Astrocyte (in vitro differentiated cells and primary cell): ENCODE measurements around the gene CDCA7. TPM values are rescaled to one million over a fixed set of nuclear protein-coding genes. Genes with fewer than 3 reads are reported as not detected.

Source experiments
- DNase-seq: peaks from one replicate; pipeline ENCODE4 v3.0.0-alpha.2; 2010; ENCODE audit warnings: low read depth
- FAIRE-seq: peaks from 2 replicates; lab custom pipeline; 2011; peaks lifted over from hg19 to GRCh38; lab: Jason Lieb, UNC
- H2AFZ ChIP-seq: 2 replicates; pipeline ENCODE4 v1.6.0; 2012; ENCODE audit warnings: low read depth, low read length, inconsistent platforms
- H3K27ac ChIP-seq: 2 replicates; pipeline ENCODE4 v1.5.1; 2011; ENCODE audit warnings: low read depth, low read length, inconsistent platforms
- H3K27me3 ChIP-seq: 2 replicates; pipeline ENCODE4 v1.6.0; 2011; ENCODE audit warnings: low read length, inconsistent platforms; ENCODE audit not compliant: insufficient read depth
- H3K36me3 ChIP-seq: 2 replicates; pipeline ENCODE4 v1.5.1; 2011; ENCODE audit warnings: low read length, inconsistent platforms; ENCODE audit not compliant: insufficient read depth
- H3K4me1 ChIP-seq: 2 replicates; pipeline ENCODE4 v1.5.1; 2011; ENCODE audit warnings: low read length, inconsistent platforms; ENCODE audit not compliant: insufficient read depth
- H3K4me2 ChIP-seq: 2 replicates; pipeline ENCODE4 v1.6.0; 2012; ENCODE audit warnings: low read length, inconsistent platforms
- H3K4me3 ChIP-seq: 2 replicates; pipeline ENCODE4 v1.5.1; 2011; ENCODE audit warnings: low read depth, mild to moderate bottlenecking, low read length, inconsistent platforms; ENCODE audit not compliant: insufficient read depth
- H3K79me2 ChIP-seq: 2 replicates; pipeline ENCODE4 v1.6.0; 2012; ENCODE audit warnings: mild to moderate bottlenecking, low read length, inconsistent platforms; ENCODE audit not compliant: insufficient read depth
- H3K9ac ChIP-seq: 2 replicates; pipeline ENCODE4 v1.6.0; 2012; ENCODE audit warnings: mild to moderate bottlenecking, low read length, inconsistent platforms
- H3K9me3 ChIP-seq: 2 replicates; pipeline ENCODE4 v1.5.1; 2012; ENCODE audit warnings: low read depth, mild to moderate bottlenecking, low read length, inconsistent platforms; ENCODE audit not compliant: insufficient read depth
- H4K20me1 ChIP-seq: 2 replicates; pipeline ENCODE4 v1.6.0; 2012; ENCODE audit warnings: low read length, inconsistent platforms; ENCODE audit not compliant: insufficient read depth
- H3K27ac Mint-ChIP-seq: one replicate; pipeline ENCODE4 v1.8.0; 2021; ENCODE audit warnings: mild to moderate bottlenecking, mixed read lengths; ENCODE audit not compliant: unreplicated experiment
- H3K27me3 Mint-ChIP-seq: one replicate; pipeline ENCODE4 v1.8.0; 2021; ENCODE audit warnings: low read depth, mixed read lengths; ENCODE audit not compliant: unreplicated experiment
- H3K36me3 Mint-ChIP-seq: one replicate; pipeline ENCODE4 v1.8.0; 2021; ENCODE audit warnings: low read depth, mixed read lengths; ENCODE audit not compliant: unreplicated experiment
- H3K4me1 Mint-ChIP-seq: one replicate; pipeline ENCODE4 v1.8.0; 2021; ENCODE audit warnings: low read depth, mixed read lengths; ENCODE audit not compliant: unreplicated experiment
- H3K4me3 Mint-ChIP-seq: one replicate; pipeline ENCODE4 v1.8.0; 2021; ENCODE audit warnings: mild to moderate bottlenecking, moderate library complexity, mixed read lengths; ENCODE audit not compliant: unreplicated experiment
- H3K9me3 Mint-ChIP-seq: one replicate; pipeline ENCODE4 v1.8.0; 2021; ENCODE audit warnings: mild to moderate bottlenecking, mixed read lengths; ENCODE audit not compliant: unreplicated experiment
- CTCF ChIP-seq: IDR thresholded peaks from 2 replicates; pipeline ENCODE4 v1.5.1; 2011; ENCODE audit warnings: low read depth, mild to moderate bottlenecking, inconsistent platforms, low read length, moderate library complexity; ENCODE audit not compliant: insufficient read depth
- EZH2 ChIP-seq: IDR thresholded peaks from 2 replicates; pipeline ENCODE4 v1.6.1; 2012; ENCODE audit warnings: mild to moderate bottlenecking, low read length, inconsistent platforms; ENCODE audit not compliant: insufficient read depth
- total RNA-seq: library from RNA; stranded (reverse); gene quantifications from 2 replicates; pipeline ENCODE4 v1.2.1, GENCODE V29; 2021

Gene CDCA7
- total RNA-seq, 1 donor from 2014 or later = 5.3 TPM

GRCh38 chr2:173404841-173405750 lies 50.4 kb downstream of the CDCA7 start:
- H3K36me3 ChIP-seq = no peaks in the 10 kb centered on the region
- DNase-seq (no peak), FAIRE-seq (no peak)
- H3K4me3 ChIP-seq = no peak overlapping the region
- Mint-ChIP-seq H3K4me1 (peaks cover 10% of the 10 kb centered on the region), H3K9me3 (no peaks in the 10 kb centered on the region), H3K27ac (no peak overlapping the region), H3K36me3 (no peaks in the 10 kb centered on the region), H3K4me3 (no peak overlapping the region), H3K27me3 (peaks cover 41% of the 10 kb centered on the region)
- H4K20me1 ChIP-seq = no peaks in the 10 kb centered on the region
- H3K9ac ChIP-seq = no peak overlapping the region
- H3K79me2 ChIP-seq = no peaks in the 10 kb centered on the region
- peaks cover 13% of the 10 kb centered on the region for H3K27me3 ChIP-seq
- no peak overlapping the region for H3K27ac ChIP-seq
- no peaks in the 10 kb centered on the region for H3K9me3 ChIP-seq
- H3K4me1 ChIP-seq = peaks cover 2% of the 10 kb centered on the region
- H3K4me2 ChIP-seq = no peak overlapping the region
- H2AFZ ChIP-seq = no peak overlapping the region
- TF ChIP-seq EZH2 (no peak), CTCF (no peak)

GRCh38 chr2:173407176-173407575 lies 52.5 kb downstream of the CDCA7 start:
- H3K36me3 ChIP-seq = no peaks in the 10 kb centered on the region
- no peak overlapping the region for H3K9ac ChIP-seq
- H3K4me3 ChIP-seq = no peak overlapping the region
- H3K27me3 Mint-ChIP-seq = peaks cover 39% of the 10 kb centered on the region
- H3K27ac ChIP-seq = no peak overlapping the region
- H3K36me3 Mint-ChIP-seq = no peaks in the 10 kb centered on the region
- no peaks in the 10 kb centered on the region for H3K9me3 Mint-ChIP-seq
- H3K79me2 ChIP-seq = no peaks in the 10 kb centered on the region
- peaks cover 5% of the 10 kb centered on the region for H3K4me1 Mint-ChIP-seq
- H2AFZ ChIP-seq = no peak overlapping the region
- no peak overlapping the region for H3K27ac Mint-ChIP-seq
- no peak for DNase-seq
- no peak overlapping the region for H3K4me3 Mint-ChIP-seq
- no peak overlapping the region for H3K4me2 ChIP-seq
- no peaks in the 10 kb centered on the region for H4K20me1 ChIP-seq
- H3K4me1 ChIP-seq = no peaks in the 10 kb centered on the region
- TF ChIP-seq EZH2 (no peak), CTCF (no peak)
- FAIRE-seq = no peak
- no peaks in the 10 kb centered on the region for H3K9me3 ChIP-seq
- peaks cover 9% of the 10 kb centered on the region for H3K27me3 ChIP-seq

DNA sequence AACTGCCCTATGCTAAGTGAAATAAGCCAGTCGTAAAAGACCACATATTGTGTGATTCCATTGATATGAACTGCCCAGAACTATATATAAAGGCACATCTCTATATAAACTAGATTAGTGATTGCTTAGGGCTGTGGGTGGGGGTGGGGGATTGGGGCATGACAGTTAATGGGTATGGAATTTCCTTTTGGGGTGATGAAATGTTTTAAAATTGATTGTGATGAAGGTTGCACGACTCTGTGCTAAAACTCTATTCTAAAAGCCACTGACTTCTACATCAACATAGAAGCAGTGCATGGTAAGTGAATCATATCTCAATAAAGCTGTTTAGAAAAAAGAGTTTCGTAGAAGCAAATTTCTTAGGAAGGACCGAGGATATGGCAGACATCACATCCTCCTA lies 53.0 kb downstream of the CDCA7 start:
- peaks cover 3% of the 10 kb centered on the region for H3K4me1 Mint-ChIP-seq
- DNase-seq (no peak), FAIRE-seq (no peak)
- no peak overlapping the region for H3K27ac Mint-ChIP-seq
- Histone ChIP-seq H3K4me1 (no peaks in the 10 kb centered on the region), H3K4me2 (no peak overlapping the region), H2AFZ (no peak overlapping the region), H3K9ac (no peak overlapping the region), H3K27me3 (peaks cover 9% of the 10 kb centered on the region), H3K27ac (no peak overlapping the region), H3K9me3 (no peaks in the 10 kb centered on the region), H3K79me2 (no peaks in the 10 kb centered on the region), H4K20me1 (no peaks in the 10 kb centered on the region), H3K36me3 (no peaks in the 10 kb centered on the region), H3K4me3 (no peak overlapping the region)
- H3K27me3 Mint-ChIP-seq = peaks cover 34% of the 10 kb centered on the region
- no peaks in the 10 kb centered on the region for H3K36me3 Mint-ChIP-seq
- no peak overlapping the region for H3K4me3 Mint-ChIP-seq
- no peaks in the 10 kb centered on the region for H3K9me3 Mint-ChIP-seq
- no peak for TF ChIP-seq CTCF
- no peak for TF ChIP-seq EZH2
